Panc1 (cell line): ENCODE measurements around the gene RORC. TPM values are rescaled to one million over a fixed set of nuclear protein-coding genes. Genes with fewer than 3 reads are reported as not detected.

ENCODE experiments used
- ATAC-seq: fragments of 200-7000 bp; cut with Tn5 transposase; 2 replicates; pipeline ENCODE4 v1.9.1; 2020; ENCODE audit warnings: mild to moderate bottlenecking, moderate library complexity
- BruUV-seq: library from RNA; stranded (reverse); fragments of 400-500 nt; replicated peaks from 2 replicates; lab custom pipeline; 2021; lab: Mats Ljungman, UMichigan
- CTCF ChIA-PET: fragments of 300-600 bp; sonication (Branson Sonifier 250); formaldehyde crosslinking; loops from one replicate; lab custom pipeline; 2022; ENCODE audit warnings: antibody characterized with exemption; lab: Charles Lee
- POLR2A ChIA-PET: fragments of 300-600 bp; sonication (Branson Sonifier 250); formaldehyde crosslinking; loops from one replicate; lab custom pipeline; 2022; ENCODE audit warnings: antibody characterized with exemption; lab: Charles Lee
- DNase-seq: peaks from one replicate; pipeline ENCODE4 v3.0.0-alpha.2; 2010; ENCODE audit warnings: low read depth, low spot score
- H3K27ac ChIP-seq: 2 replicates; pipeline ENCODE4 v1.5.1; 2011; ENCODE audit warnings: mild to moderate bottlenecking, low read length, inconsistent platforms
- H3K27me3 ChIP-seq: fragments of 200-500 bp; sonication (Bioruptor generic); 2 replicates; pipeline ENCODE4 v1.6.0; 2014; ENCODE audit warnings: low read length, inconsistent platforms; ENCODE audit not compliant: control insufficient read depth, insufficient read depth
- H3K36me3 ChIP-seq: fragments of 200-500 bp; sonication (Bioruptor generic); 2 replicates; pipeline ENCODE4 v1.5.1; 2014; ENCODE audit warnings: inconsistent platforms, mild to moderate bottlenecking, low read length, moderate library complexity; ENCODE audit not compliant: control insufficient read depth, insufficient read depth
- H3K4me1 ChIP-seq: 2 replicates; pipeline ENCODE4 v1.5.1; 2011; ENCODE audit warnings: inconsistent platforms, mild to moderate bottlenecking, low read length, moderate library complexity; ENCODE audit not compliant: control insufficient read depth, insufficient read depth
- H3K4me3 ChIP-seq, 2 experiments: 2 replicates each; pipeline ENCODE4 v1.5.1; 2011 to 2012; ENCODE audit warnings: low read depth in 2 of 2, low read length in 2 of 2, mild to moderate bottlenecking in 2 of 2, inconsistent platforms in 1 of 2, moderate library complexity in 1 of 2
- H3K9me3 ChIP-seq: fragments of 200-500 bp; sonication (Bioruptor generic); 2 replicates; pipeline ENCODE4 v1.5.1; 2014; ENCODE audit warnings: low read depth, mild to moderate bottlenecking, inconsistent platforms, low read length, moderate library complexity; ENCODE audit not compliant: control insufficient read depth, insufficient read depth
- CTCF ChIP-seq: fragments of 450-650 bp; IDR thresholded peaks from 2 replicates; pipeline ENCODE4 v1.5.1; 2017; ENCODE audit warnings: mild to moderate bottlenecking
- POLR2AphosphoS5 ChIP-seq: IDR thresholded peaks from 2 replicates; pipeline ENCODE4 v1.6.1; 2012; ENCODE audit warnings: mild to moderate bottlenecking, low read depth, low read length, moderate library complexity
- REST ChIP-seq, 2 experiments: IDR thresholded peaks; 2 replicates each; pipeline ENCODE4 v1.6.1; 2011 to 2012; ENCODE audit warnings: low read depth in 2 of 2, control low read depth in 1 of 2, low read length in 1 of 2, mild to moderate bottlenecking in 1 of 2, moderate library complexity in 1 of 2; ENCODE audit not compliant: insufficient read depth in 1 of 2
- SIN3A ChIP-seq: IDR thresholded peaks from 2 replicates; pipeline ENCODE4 v1.6.1; 2012; ENCODE audit warnings: low read depth, mild to moderate bottlenecking, low read length, moderate library complexity, borderline replicate concordance; ENCODE audit not compliant: insufficient read depth
- TCF7L2 ChIP-seq: IDR thresholded peaks from 2 replicates; pipeline ENCODE4 v1.6.1; 2011; ENCODE audit warnings: mild to moderate bottlenecking, low read depth, low read length, inconsistent platforms
- in situ Hi-C: cut with HindIII; loops from 2 replicates; pipeline ENCODE4 v1.10.0; 2016; ENCODE audit warnings: low sequenced_read_pairs, low pct_unique_long_range_greater_than_20kb
- intact Hi-C: fragments of 100-400 bp; cut with micrococcal nuclease; formaldehyde crosslinking; loops from one replicate; pipeline ENCODE4 v1.10.0; 2022; ENCODE audit not compliant: unreplicated experiment
- total RNA-seq: library from RNA; stranded (reverse); gene quantifications from one replicate; pipeline ENCODE4 v1.2.1, GENCODE V29; 2021; ENCODE audit not compliant: unreplicated experiment

Gene RORC
- total RNA-seq, 1 experiment from 2014 or later: not detected

GRCh38 chr1:151759241-151759640 lies 72.4 kb downstream of the RORC start:
- BruUV-seq: no TSS peak
- in situ Hi-C loops: no loop called here

DNA sequence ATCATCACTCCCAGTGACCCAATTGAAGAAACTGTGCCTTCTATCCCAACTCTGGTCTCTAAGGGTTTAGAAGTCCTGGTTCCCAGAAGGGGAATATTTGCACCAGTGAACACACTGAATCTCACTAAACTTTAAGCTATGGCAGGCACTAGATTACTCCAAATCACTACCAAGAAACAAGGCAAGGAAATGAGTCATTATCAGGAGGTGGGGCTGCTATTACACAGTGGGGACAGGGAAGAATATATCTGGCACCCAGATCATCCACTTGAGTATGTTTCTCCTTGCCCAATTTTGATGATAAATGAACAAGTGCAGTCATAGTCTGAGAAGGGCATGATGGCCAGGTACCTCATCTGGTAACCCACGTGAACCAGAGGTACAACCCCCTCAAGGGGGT lies 75.3 kb downstream of the RORC start:
- Histone ChIP-seq H3K27ac (no peak overlapping the region), H3K4me3 (no peak overlapping the region), H3K4me1 (no peaks in the 10 kb centered on the region), H3K9me3 (no peaks in the 10 kb centered on the region), H3K36me3 (peaks cover 10% of the 10 kb centered on the region), H3K27me3 (no peaks in the 10 kb centered on the region)
- ChIA-PET CTCF (interaction anchor here (0.6 kb wide), 1 partner anchor 285 kb away, joined by 3 read pairs; no protein-coding TSS in a partner anchor), POLR2A (interaction anchor here (0.6 kb wide), 1 partner anchor 101 kb away, joined by 3 read pairs; no protein-coding TSS in a partner anchor)
- no TSS peak for BruUV-seq
- DNase-seq: no peak
- peak; percentile 52; the same call in 1 of the 2 replicates for ATAC-seq
- intact Hi-C loops (no loop called here), in situ Hi-C loops (no loop called here)
- TF ChIP-seq CTCF: no peak
- no peak for TF ChIP-seq TCF7L2
- TF ChIP-seq POLR2AphosphoS5: no peak
- TF ChIP-seq SIN3A: no peak
- no peak for TF ChIP-seq REST (IDR thresholded peaks at IDR 0.05; ENCODE audit: insufficient read depth in 1 of 2, low read depth in 2 of 2, low read length in 1 of 2)

More at GRCh38 chr1:151759241-151759640, 72.4 kb downstream of the RORC start:
- ChIA-PET CTCF (interaction anchor here (1.0 kb wide), 1 partner anchor 432 kb away, joined by 10 read pairs; the partner anchor contains the start of gene PI4KB), POLR2A (interaction anchor here (0.5 kb wide), 1 partner anchor 304 kb away, joined by 4 read pairs; no protein-coding TSS in a partner anchor)
- Histone ChIP-seq H3K4me3 (no peak overlapping the region), H3K27me3 (no peaks in the 10 kb centered on the region), H3K9me3 (no peaks in the 10 kb centered on the region), H3K36me3 (peaks cover 22% of the 10 kb centered on the region), H3K4me1 (peaks cover 10% of the 10 kb centered on the region), H3K27ac (no peak overlapping the region)
- TF ChIP-seq TCF7L2: no peak
- no peak for TF ChIP-seq CTCF
- no peak for TF ChIP-seq SIN3A
- no peak for TF ChIP-seq POLR2AphosphoS5
- no peak for TF ChIP-seq REST (IDR thresholded peaks at IDR 0.05; ENCODE audit: insufficient read depth in 1 of 2, low read depth in 2 of 2, low read length in 1 of 2)
- DNase-seq: no peak
- intact Hi-C loops: no loop called here
- ATAC-seq: no peak
